Measurements from ENCODE around the gene MR1.
"Not testable (repeated sequence)": the region's sequence is repeated elsewhere in the genome, so short reads cannot be mapped to it uniquely, and the experiment has no call there.

DNA sequence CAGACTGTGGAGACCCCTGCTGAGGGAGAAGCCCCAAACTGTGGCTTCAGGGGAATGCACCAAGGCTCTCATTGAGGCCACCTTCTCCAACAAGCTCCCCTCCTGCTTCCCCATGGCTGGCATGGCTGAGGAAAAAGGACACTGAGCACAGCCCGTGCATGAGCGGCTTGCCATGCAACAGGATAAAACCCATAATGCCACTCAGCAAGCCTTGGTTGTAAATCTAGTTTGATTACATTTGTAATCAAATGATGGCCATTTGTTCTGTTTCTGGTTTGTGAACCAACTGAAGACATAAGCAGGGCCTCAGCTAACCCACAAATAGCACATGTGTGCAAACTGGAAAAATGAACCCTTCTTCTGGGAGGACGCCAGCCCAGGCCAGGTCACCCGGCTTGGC lies 27.2 kb downstream of the MR1 start:
- TF ChIP-seq ZNF639 (tag by site-specific recombination; IDR thresholded peaks at IDR 0.05); ZNF112 (tag by site-specific recombination; IDR thresholded peaks at IDR 0.05); CTCF (tag by site-specific recombination; IDR thresholded peaks at IDR 0.05); ZNF121 (tag by site-specific recombination; IDR thresholded peaks at IDR 0.05); ZBTB49 (tag by site-specific recombination; IDR thresholded peaks at IDR 0.05; ENCODE audit: low read depth); ZXDB (tag by site-specific recombination; IDR thresholded peaks at IDR 0.05); ZBTB8A (tag by site-specific recombination; IDR thresholded peaks at IDR 0.05); ZNF561 (tag by site-specific recombination; IDR thresholded peaks at IDR 0.05; ENCODE audit: borderline replicate concordance); ZBTB1 (tag by site-specific recombination; IDR thresholded peaks at IDR 0.05); BCL11A (tag by site-specific recombination; IDR thresholded peaks at IDR 0.05; ENCODE audit: low read depth); HOXA7 (CRISPR knock-in tag; IDR thresholded peaks at IDR 0.05; ENCODE audit: borderline replicate concordance); ZNF174 (tag by site-specific recombination; IDR thresholded peaks at IDR 0.05); YY1 (tag by site-specific recombination; IDR thresholded peaks at IDR 0.05): not testable (repeated sequence)
- TF ChIP-seq, protein P1, sequence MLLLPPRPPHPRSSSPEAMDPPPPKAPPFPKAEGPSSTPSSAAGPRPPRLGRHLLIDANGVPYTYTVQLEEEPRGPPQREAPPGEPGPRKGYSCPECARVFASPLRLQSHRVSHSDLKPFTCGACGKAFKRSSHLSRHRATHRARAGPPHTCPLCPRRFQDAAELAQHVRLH (tag by site-specific recombination; IDR thresholded peaks at IDR 0.05) = not testable (repeated sequence)

Data from HEK293 (cell line).